ENCODE results near the gene TBC1D4.

The TBC1D4 gene

GRCh38 chr13:75339635-75340374, 142.2 kb downstream of the TBC1D4 start:
- Histone ChIP-seq H3K9me3 (ENCODE audit: control insufficient read depth in 2 of 2, low read length in 2 of 2) (no peaks in the 10 kb centered on the region), H3K27me3 (ENCODE audit: control insufficient read depth in 1 of 2, insufficient read depth in 2 of 2, low read length in 2 of 2) (no peaks in the 10 kb centered on the region), H3K4me1 (ENCODE audit: control insufficient read depth, insufficient read depth, low read length) (no peaks in the 10 kb centered on the region), H3K9ac (ENCODE audit: low read length in 2 of 2) (no peak overlapping the region), H3K27ac (ENCODE audit: low read length) (no peak overlapping the region), H3K4me3 (ENCODE audit: low read length in 2 of 2) (no peak overlapping the region), H3K36me3 (ENCODE audit: control insufficient read depth in 2 of 2, insufficient read depth in 2 of 2, low read length in 2 of 2) (no peaks in the 10 kb centered on the region)

- no peak overlapping the region for H3K9ac ChIP-seq (ENCODE audit: low read length in 2 of 2)
- no peak overlapping the region for H3K4me3 ChIP-seq (ENCODE audit: low read length in 2 of 2)
- H3K4me1 ChIP-seq (ENCODE audit: control insufficient read depth, insufficient read depth, low read length), result no peaks in the 10 kb centered on the region
- no peaks in the 10 kb centered on the region for H3K36me3 ChIP-seq (ENCODE audit: control insufficient read depth in 2 of 2, insufficient read depth in 2 of 2, low read length in 2 of 2)
- H3K27me3 ChIP-seq (ENCODE audit: control insufficient read depth in 1 of 2, insufficient read depth in 2 of 2, low read length in 2 of 2), result no peaks in the 10 kb centered on the region
- no peaks in the 10 kb centered on the region for H3K9me3 ChIP-seq (ENCODE audit: control insufficient read depth in 2 of 2, low read length in 2 of 2)
- H3K27ac ChIP-seq (ENCODE audit: low read length), result no peak overlapping the region
These were observed 147.1 kb downstream of the TBC1D4 start for GRCh38 chr13:75334634-75335447.

- no peaks in the 10 kb centered on the region for H3K36me3 ChIP-seq (ENCODE audit: control insufficient read depth in 2 of 2, insufficient read depth in 2 of 2, low read length in 2 of 2)
- H3K4me1 ChIP-seq (ENCODE audit: control insufficient read depth, insufficient read depth, low read length), result no peaks in the 10 kb centered on the region
- no peak overlapping the region for H3K4me3 ChIP-seq (ENCODE audit: low read length in 2 of 2)
- H3K9ac ChIP-seq (ENCODE audit: low read length in 2 of 2), result no peak overlapping the region
- no peak overlapping the region for H3K27ac ChIP-seq (ENCODE audit: low read length)
- no peaks in the 10 kb centered on the region for H3K27me3 ChIP-seq (ENCODE audit: control insufficient read depth in 1 of 2, insufficient read depth in 2 of 2, low read length in 2 of 2)
- no peaks in the 10 kb centered on the region for H3K9me3 ChIP-seq (ENCODE audit: control insufficient read depth in 2 of 2, low read length in 2 of 2)
These were observed 148.9 kb downstream of the TBC1D4 start for GRCh38 chr13:75333103-75333502.

- Histone ChIP-seq H3K36me3 (ENCODE audit: control insufficient read depth in 2 of 2, insufficient read depth in 2 of 2, low read length in 2 of 2) (no peaks in the 10 kb centered on the region), H3K27ac (ENCODE audit: low read length) (no peak overlapping the region), H3K27me3 (ENCODE audit: control insufficient read depth in 1 of 2, insufficient read depth in 2 of 2, low read length in 2 of 2) (no peaks in the 10 kb centered on the region), H3K4me1 (ENCODE audit: control insufficient read depth, insufficient read depth, low read length) (no peaks in the 10 kb centered on the region), H3K9ac (ENCODE audit: low read length in 2 of 2) (no peak overlapping the region), H3K9me3 (ENCODE audit: control insufficient read depth in 2 of 2, low read length in 2 of 2) (no peaks in the 10 kb centered on the region), H3K4me3 (ENCODE audit: low read length in 2 of 2) (no peak overlapping the region)
These were observed 150.1 kb downstream of the TBC1D4 start for GRCh38 chr13:75331792-75332349.

- Histone ChIP-seq H3K36me3 (ENCODE audit: control insufficient read depth in 2 of 2, insufficient read depth in 2 of 2, low read length in 2 of 2) (peaks cover 0 to 2% of the 10 kb centered on the region in 2 donors), H3K9ac (ENCODE audit: low read length in 2 of 2) (no peak overlapping the region), H3K4me3 (ENCODE audit: low read length in 2 of 2) (no peak overlapping the region), H3K9me3 (ENCODE audit: control insufficient read depth in 2 of 2, low read length in 2 of 2) (no peaks in the 10 kb centered on the region), H3K4me1 (ENCODE audit: control insufficient read depth, insufficient read depth, low read length) (no peaks in the 10 kb centered on the region), H3K27me3 (ENCODE audit: control insufficient read depth in 1 of 2, insufficient read depth in 2 of 2, low read length in 2 of 2) (no peaks in the 10 kb centered on the region), H3K27ac (ENCODE audit: low read length) (no peak overlapping the region)
These were observed 151.2 kb downstream of the TBC1D4 start for GRCh38 chr13:75330770-75331169.

GRCh38 chr13:75329723-75330122, 152.2 kb downstream of the TBC1D4 start:
- no peak overlapping the region for H3K9ac ChIP-seq (ENCODE audit: low read length in 2 of 2)
- no peak overlapping the region for H3K4me3 ChIP-seq (ENCODE audit: low read length in 2 of 2)
- H3K9me3 ChIP-seq (ENCODE audit: control insufficient read depth in 2 of 2, low read length in 2 of 2), result no peaks in the 10 kb centered on the region
- H3K27me3 ChIP-seq (ENCODE audit: control insufficient read depth in 1 of 2, insufficient read depth in 2 of 2, low read length in 2 of 2), result no peaks in the 10 kb centered on the region
- H3K4me1 ChIP-seq (ENCODE audit: control insufficient read depth, insufficient read depth, low read length), result no peaks in the 10 kb centered on the region
- H3K36me3 ChIP-seq (ENCODE audit: control insufficient read depth in 2 of 2, insufficient read depth in 2 of 2, low read length in 2 of 2), result peaks cover 0 to 3% of the 10 kb centered on the region in 2 donors
- H3K27ac ChIP-seq (ENCODE audit: low read length), result no peak overlapping the region

- Histone ChIP-seq H3K27ac (ENCODE audit: low read length) (no peak overlapping the region), H3K9me3 (ENCODE audit: control insufficient read depth in 2 of 2, low read length in 2 of 2) (no peaks in the 10 kb centered on the region), H3K4me1 (ENCODE audit: control insufficient read depth, insufficient read depth, low read length) (no peaks in the 10 kb centered on the region), H3K4me3 (ENCODE audit: low read length in 2 of 2) (no peak overlapping the region), H3K9ac (ENCODE audit: low read length in 2 of 2) (no peak overlapping the region), H3K36me3 (ENCODE audit: control insufficient read depth in 2 of 2, insufficient read depth in 2 of 2, low read length in 2 of 2) (peaks cover 0 to 3% of the 10 kb centered on the region in 2 donors), H3K27me3 (ENCODE audit: control insufficient read depth in 1 of 2, insufficient read depth in 2 of 2, low read length in 2 of 2) (no peaks in the 10 kb centered on the region)
These were observed 152.9 kb downstream of the TBC1D4 start for GRCh38 chr13:75329097-75329496.

- Histone ChIP-seq H3K27me3 (ENCODE audit: control insufficient read depth in 1 of 2, insufficient read depth in 2 of 2, low read length in 2 of 2) (no peaks in the 10 kb centered on the region), H3K4me1 (ENCODE audit: control insufficient read depth, insufficient read depth, low read length) (no peaks in the 10 kb centered on the region), H3K9ac (ENCODE audit: low read length in 2 of 2) (no peak overlapping the region), H3K9me3 (ENCODE audit: control insufficient read depth in 2 of 2, low read length in 2 of 2) (no peaks in the 10 kb centered on the region), H3K4me3 (ENCODE audit: low read length in 2 of 2) (no peak overlapping the region), H3K36me3 (ENCODE audit: control insufficient read depth in 2 of 2, insufficient read depth in 2 of 2, low read length in 2 of 2) (peaks cover 0 to 3% of the 10 kb centered on the region in 2 donors), H3K27ac (ENCODE audit: low read length) (no peak overlapping the region)
These were observed 154.8 kb downstream of the TBC1D4 start for GRCh38 chr13:75327135-75327510.

- Histone ChIP-seq H3K9ac (ENCODE audit: low read length in 2 of 2) (no peak overlapping the region), H3K4me3 (ENCODE audit: low read length in 2 of 2) (peak overlapping the region in 1 of 2 donors; percentile 3), H3K27ac (ENCODE audit: low read length) (no peak overlapping the region)
These were observed 155.5 kb downstream of the TBC1D4 start for GRCh38 chr13:75326173-75327134.

GRCh38 chr13:75325711-75326110, 156.3 kb downstream of the TBC1D4 start:
- H3K27me3 ChIP-seq (ENCODE audit: control insufficient read depth in 1 of 2, insufficient read depth in 2 of 2, low read length in 2 of 2), result no peaks in the 10 kb centered on the region
- H3K4me1 ChIP-seq (ENCODE audit: control insufficient read depth, insufficient read depth, low read length), result no peaks in the 10 kb centered on the region
- no peak overlapping the region for H3K4me3 ChIP-seq (ENCODE audit: low read length in 2 of 2)
- H3K9ac ChIP-seq (ENCODE audit: low read length in 2 of 2), result no peak overlapping the region
- H3K36me3 ChIP-seq (ENCODE audit: control insufficient read depth in 2 of 2, insufficient read depth in 2 of 2, low read length in 2 of 2), result peaks cover 0 to 3% of the 10 kb centered on the region in 2 donors
- H3K27ac ChIP-seq (ENCODE audit: low read length), result no peak overlapping the region
- H3K9me3 ChIP-seq (ENCODE audit: control insufficient read depth in 2 of 2, low read length in 2 of 2), result no peaks in the 10 kb centered on the region

More at GRCh38 chr13:75326173-75327134, 155.5 kb downstream of the TBC1D4 start:
- no peaks in the 10 kb centered on the region for H3K4me1 ChIP-seq (ENCODE audit: control insufficient read depth, insufficient read depth, low read length)
- H3K9me3 ChIP-seq (ENCODE audit: control insufficient read depth in 2 of 2, low read length in 2 of 2), result no peaks in the 10 kb centered on the region
- H3K36me3 ChIP-seq (ENCODE audit: control insufficient read depth in 2 of 2, insufficient read depth in 2 of 2, low read length in 2 of 2), result peaks cover 0 to 3% of the 10 kb centered on the region in 2 donors
- H3K27me3 ChIP-seq (ENCODE audit: control insufficient read depth in 1 of 2, insufficient read depth in 2 of 2, low read length in 2 of 2), result no peaks in the 10 kb centered on the region

Data from stomach smooth muscle (tissue), 2 donors.